K562 (cell line): ENCODE data around the gene SPATS2L. TPM values are rescaled to one million over a fixed set of nuclear protein-coding genes. Genes with fewer than 3 reads are reported as not detected.

Experiments used
- CEBPG ChIP-seq, 3 experiments: fragments of 200-800 bp in 1 of 3; sonication (Bioruptor generic) in 1 of 3; sonication (generic) in 1 of 3; formaldehyde crosslinking in 1 of 3; IDR thresholded peaks in 2 of 3; conservative IDR thresholded peaks in 1 of 3; 2 replicates each; pipeline versions ENCODE4 v1.6.1 to v1.8.0; 2016 to 2022; ENCODE audit warnings: missing compliant biosample characterization in 2 of 3, missing genetic modification characterization in 2 of 3, mild to moderate bottlenecking in 1 of 3, missing genetic modification reagents in 1 of 3
- CEBPZ ChIP-seq: fragments of 150-350 bp; IDR thresholded peaks from 2 replicates; pipeline ENCODE4 v1.6.1; 2014; ENCODE audit warnings: low read depth, mild to moderate bottlenecking, low read length, borderline replicate concordance
- GTF2A2 ChIP-seq: IDR thresholded peaks from 2 replicates; pipeline ENCODE4 v1.6.1; 2016; ENCODE audit warnings: mild to moderate bottlenecking, missing genetic modification characterization, missing compliant biosample characterization
- KDM5B ChIP-seq: fragments of 200-600 bp; sonication (generic); IDR thresholded peaks from 2 replicates; pipeline ENCODE4 v1.6.1; 2012; ENCODE audit warnings: low read depth, mild to moderate bottlenecking, moderate library complexity, low read length, control low read depth, inconsistent platforms; ENCODE audit not compliant: insufficient replicate concordance
- LCOR ChIP-seq: sonication (generic); formaldehyde crosslinking; IDR thresholded peaks from 2 replicates; pipeline ENCODE4 v1.8.0; 2022; ENCODE audit warnings: mild to moderate bottlenecking, missing genetic modification reagents
- MYC ChIP-seq, 2 experiments: fragments of 250-450 bp in 1 of 2; sonication (Bioruptor Pico) in 1 of 2; IDR thresholded peaks; 2 replicates each; pipeline versions ENCODE4 v1.5.1 to v1.6.1; 2012 to 2021; ENCODE audit warnings: low read depth in 2 of 2, borderline replicate concordance in 1 of 2, improper control_type of control experiment in 1 of 2, low read length in 1 of 2, mild to moderate bottlenecking in 1 of 2, moderate library complexity in 1 of 2
- NFE2L1 ChIP-seq: fragments of 450-650 bp; IDR thresholded peaks from 2 replicates; pipeline ENCODE4 v1.6.1; 2016; ENCODE audit warnings: missing genetic modification characterization, low read depth, mild to moderate bottlenecking, missing compliant biosample characterization, moderate library complexity, borderline replicate concordance
- NFIC ChIP-seq: fragments of 450-650 bp; IDR thresholded peaks from 2 replicates; pipeline ENCODE4 v1.6.1; 2017; ENCODE audit warnings: mild to moderate bottlenecking, inconsistent platforms
- NUFIP1 ChIP-seq: fragments of 450-650 bp; IDR thresholded peaks from 2 replicates; pipeline ENCODE4 v1.6.1; 2018; ENCODE audit not compliant: partially characterized antibody
- POLR2AphosphoS5 ChIP-seq: IDR thresholded peaks from 2 replicates; pipeline ENCODE4 v1.6.1; 2011; ENCODE audit warnings: mild to moderate bottlenecking, low read depth, low read length, moderate library complexity; ENCODE audit not compliant: control insufficient read depth, insufficient read depth
- RFX5 ChIP-seq: IDR thresholded peaks from 2 replicates; pipeline ENCODE4 v1.6.1; 2011; ENCODE audit warnings: low read depth, mild to moderate bottlenecking, improper control_type of control experiment, low read length
- SIN3A ChIP-seq, 2 experiments: fragments of 150-350 bp in 1 of 2; IDR thresholded peaks; 2 replicates each; pipeline ENCODE4 v1.6.1; 2011 to 2016; ENCODE audit warnings: borderline replicate concordance in 2 of 2, low read depth in 2 of 2, low read length in 2 of 2, mild to moderate bottlenecking in 2 of 2, moderate library complexity in 2 of 2; ENCODE audit not compliant: control insufficient read depth in 1 of 2
- SIX5 ChIP-seq, 2 experiments: IDR thresholded peaks; 2 replicates each; pipeline ENCODE4 v1.6.1; 2011; ENCODE audit warnings: low read length in 2 of 2, borderline replicate concordance in 1 of 2, low read depth in 1 of 2, mild to moderate bottlenecking in 1 of 2, moderate library complexity in 1 of 2; ENCODE audit not compliant: insufficient read depth in 1 of 2
- SREBF2 ChIP-seq: sonication (generic); formaldehyde crosslinking; IDR thresholded peaks from 2 replicates; pipeline ENCODE4 v1.4.0; 2020; ENCODE audit warnings: mild to moderate bottlenecking, missing genetic modification reagents
- TFAM ChIP-seq: fragments of 250-450 bp; sonication (Bioruptor Pico); conservative IDR thresholded peaks from 2 replicates; pipeline ENCODE4 v1.5.0; 2021; ENCODE audit warnings: mild to moderate bottlenecking, moderate library complexity
- ZNF347 ChIP-seq: fragments of 450-650 bp; formaldehyde crosslinking; IDR thresholded peaks from 2 replicates; pipeline ENCODE4 v1.4.0; 2020; ENCODE audit warnings: low read depth, mild to moderate bottlenecking, moderate library complexity
- ZNF609 ChIP-seq: sonication (generic); formaldehyde crosslinking; IDR thresholded peaks from 2 replicates; pipeline ENCODE4 v1.8.1; 2023; ENCODE audit warnings: missing genetic modification reagents, mild to moderate bottlenecking, borderline replicate concordance
- polyA plus RNA-seq, 8 experiments: library from polyadenylated mRNA; depleted of rRNA in 4 of 8; stranded (reverse) in 5 of 8; unstranded in 3 of 8; fragments of >200 nt; fragmentation: Nextera tagmentation in 2 of 8; fragmentation: Illumina TruSeq in 1 of 8; extraction: Ambion mirVana in 2 of 8; extraction: Trizol in 1 of 8; gene quantifications; 2 replicates each; pipeline versions ENCODE4 v1.2.1 to v1.2.3, GENCODE V29; 2011 to 2014; ENCODE audit warnings: inconsistent platforms in 1 of 8, missing spikeins in 1 of 8
- total RNA-seq, 7 experiments: library from RNA; depleted of rRNA in 6 of 7; stranded (reverse); fragments of >200 nt in 6 of 7; fragmentation: Illumina TruSeq in 2 of 7; extraction: Trizol in 2 of 7; gene quantifications; 2 replicates each; pipeline versions ENCODE4 v1.2.1 to v1.2.3, GENCODE V29; 2011 to 2021; ENCODE audit warnings: low replicate concordance in 1 of 7

Gene SPATS2L
- total and polyA plus RNA-seq, 9 of the 15 experiments (the other 6 are each of a cell fraction or from before 2014, with no cell fraction given), result 11.3 to 41.5 (median 24.9) TPM

GRCh38 chr2:200306196-200306930, at the start of gene SPATS2L (continued):
- no peak for TF ChIP-seq MYC (IDR thresholded peaks at IDR 0.05; ENCODE audit: low read depth, low read length)
- TF ChIP-seq MYC (CRISPR knock-in tag; IDR thresholded peaks at IDR 0.05; ENCODE audit: borderline replicate concordance, low read depth), result no peak
- TF ChIP-seq GTF2A2 (tag), result no peak
- TF ChIP-seq ZNF609, result no peak
- TF ChIP-seq ZNF347 (CRISPR knock-in tag), result no peak
- TF ChIP-seq CEBPZ, result no peak
- no peak for TF ChIP-seq POLR2AphosphoS5
- TF ChIP-seq SIN3A (IDR thresholded peaks at IDR 0.05; ENCODE audit: borderline replicate concordance in 2 of 2, control insufficient read depth in 1 of 2, low read depth in 2 of 2, low read length in 2 of 2), result peak in 1 of 2 experiments; percentile 4; a peak in 1 of 4 replicates
- no peak for TF ChIP-seq NUFIP1
- no peak for TF ChIP-seq SIX5 (IDR thresholded peaks at IDR 0.05; ENCODE audit: borderline replicate concordance in 1 of 2, insufficient read depth in 1 of 2, low read depth in 1 of 2, low read length in 2 of 2)
- TF ChIP-seq NFIC, result peak; percentile 61
- no peak for TF ChIP-seq SREBF2 (CRISPR knock-in tag)
- peak; percentile 49 for TF ChIP-seq KDM5B
- no peak for TF ChIP-seq RFX5
- TF ChIP-seq NFE2L1 (tag), result no peak
- TF ChIP-seq CEBPG (CRISPR knock-in tag; IDR thresholded peaks at IDR 0.05), result no peak
- TF ChIP-seq CEBPG (tag; conservative IDR thresholded peaks at IDR 0.05 in 1 of 2, IDR thresholded peaks at IDR 0.05 in 1 of 2), result no peak
- TF ChIP-seq LCOR (CRISPR knock-in tag), result no peak
- TF ChIP-seq TFAM (CRISPR knock-in tag), result no peak
